Neuronal stem cell (in vitro differentiated cells): ENCODE measurements around the gene ACRBP.

Experiments used
- DNase-seq: peaks from one replicate; pipeline ENCODE4 v3.0.0-alpha.2; 2013; ENCODE audit warnings: low spot score
- H2AFZ ChIP-seq: one replicate; pipeline ENCODE4 v1.6.1; 2013; ENCODE audit warnings: mild to moderate bottlenecking, low read length, inconsistent platforms
- H2AK5ac ChIP-seq: 2 replicates; pipeline ENCODE4 v1.6.1; 2013; ENCODE audit warnings: low read depth, mild to moderate bottlenecking, inconsistent platforms, low read length, moderate library complexity, mixed read lengths
- H2BK120ac ChIP-seq: 2 replicates; pipeline ENCODE4 v1.6.1; 2013; ENCODE audit warnings: low read depth, mild to moderate bottlenecking, inconsistent platforms, low read length, moderate library complexity, mixed read lengths
- H2BK12ac ChIP-seq: one replicate; pipeline ENCODE4 v1.6.1; 2013; ENCODE audit warnings: low read length, inconsistent platforms
- H2BK15ac ChIP-seq: 2 replicates; pipeline ENCODE4 v1.6.1; 2013; ENCODE audit warnings: mild to moderate bottlenecking, low read length, inconsistent platforms, mixed read lengths
- H2BK5ac ChIP-seq: one replicate; pipeline ENCODE4 v1.6.1; 2013; ENCODE audit warnings: inconsistent platforms, mild to moderate bottlenecking, low read length, moderate library complexity
- H3K14ac ChIP-seq: one replicate; pipeline ENCODE4 v1.6.1; 2013; ENCODE audit warnings: low read length, inconsistent platforms
- H3K18ac ChIP-seq: 2 replicates; pipeline ENCODE4 v1.6.1; 2013; ENCODE audit warnings: low read length, inconsistent platforms
- H3K23ac ChIP-seq: 2 replicates; pipeline ENCODE4 v1.6.1; 2013; ENCODE audit warnings: low read depth, mild to moderate bottlenecking, mixed read lengths, low read length, inconsistent platforms; ENCODE audit not compliant: poor library complexity
- H3K27ac ChIP-seq: replicated peaks from 3 replicates; pipeline ENCODE4 v1.5.1; 2013; ENCODE audit warnings: low read length, inconsistent platforms
- H3K27me3 ChIP-seq, 3 experiments: 2 replicates each; pipeline ENCODE4 v1.6.1; 2013; ENCODE audit warnings: low read length in 3 of 3, mild to moderate bottlenecking in 2 of 3, inconsistent platforms in 1 of 3, low read depth in 1 of 3, mixed read lengths in 1 of 3, moderate library complexity in 1 of 3; ENCODE audit not compliant: control insufficient read depth in 3 of 3, insufficient read depth in 3 of 3
- H3K36me3 ChIP-seq, 2 donors: replicated peaks in 1 of 2; 2 replicates each; pipeline ENCODE4 v1.6.1; 2013; ENCODE audit warnings: low read length in 2 of 2; ENCODE audit not compliant: control insufficient read depth in 2 of 2, insufficient read depth in 2 of 2
- H3K4ac ChIP-seq: 2 replicates; pipeline ENCODE4 v1.6.1; 2013; ENCODE audit warnings: inconsistent platforms, mild to moderate bottlenecking, low read length, moderate library complexity
- H3K4me1 ChIP-seq, 2 donors: 1 replicate in 1 of 2; 2 replicates in 1 of 2; pipeline ENCODE4 v1.6.1; 2013; ENCODE audit warnings: low read length in 2 of 2, low read depth in 1 of 2; ENCODE audit not compliant: control insufficient read depth in 2 of 2, insufficient read depth in 1 of 2
- H3K4me2 ChIP-seq: one replicate; pipeline ENCODE4 v1.6.1; 2013; ENCODE audit warnings: mild to moderate bottlenecking, low read length, inconsistent platforms; ENCODE audit not compliant: insufficient read depth, poor library complexity, severe bottlenecking
- H3K4me3 ChIP-seq, 2 donors: 2 replicates each; pipeline ENCODE4 v1.5.1; 2013; ENCODE audit warnings: low read length in 2 of 2, mild to moderate bottlenecking in 2 of 2, inconsistent platforms in 1 of 2, moderate library complexity in 1 of 2
- H3K79me1 ChIP-seq: one replicate; pipeline ENCODE4 v1.6.1; 2013; ENCODE audit warnings: low read depth, mild to moderate bottlenecking, inconsistent platforms, low read length, moderate library complexity
- H3K9ac ChIP-seq: one replicate; pipeline ENCODE4 v1.6.1; 2013; ENCODE audit warnings: mild to moderate bottlenecking, low read depth, low read length, inconsistent platforms; ENCODE audit not compliant: poor library complexity
- H3K9me3 ChIP-seq, 2 donors: replicated peaks in 1 of 2; 2 replicates each; pipeline versions ENCODE3 to v1.6.1; 2013; ENCODE audit warnings: low read length in 2 of 2, mild to moderate bottlenecking in 2 of 2, inconsistent platforms in 1 of 2, low read depth in 1 of 2, mixed read lengths in 1 of 2, moderate library complexity in 1 of 2; ENCODE audit not compliant: control insufficient read depth in 2 of 2, insufficient read depth in 1 of 2
- H4K8ac ChIP-seq: one replicate; pipeline ENCODE4 v1.6.1; 2013; ENCODE audit warnings: low read depth, mild to moderate bottlenecking, inconsistent platforms, low read length, moderate library complexity
- H4K91ac ChIP-seq: one replicate; pipeline ENCODE4 v1.6.1; 2013; ENCODE audit warnings: low read length, low read depth, mild to moderate bottlenecking, inconsistent platforms; ENCODE audit not compliant: poor library complexity
- WGBS, 2 donors: extraction: QIAGEN DNeasy Blood & Tissue Kit; methylation state at CpG; one replicate each; pipeline ENCODE4 v1.1.7; 2013; ENCODE audit warnings: missing lambda C conversion rate in 2 of 2, mixed read lengths in 1 of 2; ENCODE audit not compliant: insufficient read length in 2 of 2, insufficient replicate concordance in 1 of 2; ENCODE audit errors: extremely low coverage in 2 of 2; 5-methylcytosine and 5-hydroxymethylcytosine counted together

ACRBP gene

DNA sequence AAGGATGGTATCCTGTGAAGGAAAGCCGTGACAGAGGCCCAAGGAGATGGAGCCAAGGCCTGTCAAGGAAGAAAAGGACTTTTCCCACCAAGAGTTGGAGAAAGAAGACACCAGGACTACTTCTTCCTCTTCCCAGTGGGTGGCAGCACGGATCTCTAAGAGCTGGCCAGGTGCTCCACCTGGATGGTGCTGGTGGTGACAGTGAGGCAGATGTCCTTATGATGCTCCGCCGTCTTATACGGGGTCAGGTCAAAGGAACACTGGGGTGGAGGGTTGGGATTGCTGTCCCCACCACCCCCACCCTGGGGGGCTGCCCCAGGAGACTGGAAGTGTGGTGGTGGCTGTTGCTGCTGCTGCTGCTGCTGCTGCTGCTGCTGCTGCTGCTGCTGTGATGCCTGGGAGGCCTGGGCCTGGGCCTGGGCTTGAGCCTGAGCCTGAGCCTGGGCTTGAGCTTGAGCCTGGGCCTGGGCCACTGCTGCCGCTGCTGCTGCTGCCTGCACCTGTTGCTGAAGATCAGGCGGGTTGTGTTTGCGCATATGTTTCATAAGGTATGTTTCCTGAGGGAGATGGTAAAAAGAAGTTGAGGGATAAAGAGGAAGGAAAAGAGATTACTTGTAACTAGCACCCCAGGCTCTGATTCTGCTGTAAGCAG, 20.5 kb upstream of the ACRBP start:
- no peak overlapping the region for H3K23ac ChIP-seq

DNA sequence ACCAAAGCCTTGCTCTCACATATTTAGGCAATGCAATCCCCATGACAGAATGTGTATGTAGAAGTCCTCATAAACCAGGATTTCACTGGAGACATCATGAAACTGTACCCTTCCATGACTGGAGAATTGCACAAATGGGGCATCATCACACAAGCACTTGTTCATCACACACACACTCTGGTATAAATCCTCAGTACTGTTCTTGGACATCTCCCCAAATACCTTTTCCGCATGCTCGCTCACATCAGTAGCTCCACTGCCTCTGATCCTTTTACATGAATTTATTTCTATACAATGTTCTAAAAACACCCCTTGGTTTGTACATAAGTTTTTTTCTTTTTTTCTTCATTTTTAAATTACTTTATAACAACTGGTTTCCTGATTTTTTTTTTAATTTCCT, 19.0 kb upstream of the ACRBP start:
- no peak overlapping the region for H2BK120ac ChIP-seq
- H3K36me3 ChIP-seq = peaks cover 32 to 57% of the 10 kb centered on the region in 2 donors
- no peak overlapping the region for H3K4ac ChIP-seq
- DNase-seq = no peak
- H4K91ac ChIP-seq = no peak overlapping the region
- no peak overlapping the region for H3K14ac ChIP-seq
- H3K79me1 ChIP-seq = peaks cover 8% of the 10 kb centered on the region
- no peak overlapping the region for H2BK12ac ChIP-seq
- H3K4me1 ChIP-seq = peaks cover 0 to 5% of the 10 kb centered on the region in 2 donors
- no CpG with 5 or more reads among the region's 2 CpGs for WGBS, 2 donors
- H3K23ac ChIP-seq = no peak overlapping the region
- no peaks in the 10 kb centered on the region for H3K27me3 ChIP-seq
- no peak overlapping the region for H3K4me2 ChIP-seq
- no peak overlapping the region for H3K18ac ChIP-seq
- no peak overlapping the region for H2AFZ ChIP-seq
- no peak overlapping the region for H3K9ac ChIP-seq
- no peak overlapping the region for H2BK5ac ChIP-seq
- no peak overlapping the region for H2AK5ac ChIP-seq
- H3K9me3 ChIP-seq = peaks cover 0 to 2% of the 10 kb centered on the region in 2 donors
- H3K27ac ChIP-seq = no peak overlapping the region
- H3K4me3 ChIP-seq = no peak overlapping the region
- H4K8ac ChIP-seq = no peak overlapping the region
- no peak overlapping the region for H2BK15ac ChIP-seq

More for the DNA sequence above, 20.5 kb upstream of the ACRBP start:
- H3K4me2 ChIP-seq = no peak overlapping the region
- H3K9ac ChIP-seq = no peak overlapping the region
- no peak overlapping the region for H2AFZ ChIP-seq
- no peak overlapping the region for H2AK5ac ChIP-seq
- H3K18ac ChIP-seq = no peak overlapping the region
- no peak overlapping the region for H3K4me3 ChIP-seq
- no CpG with 5 or more reads among the region's 8 CpGs for WGBS, 2 donors
- H2BK12ac ChIP-seq = no peak overlapping the region
- no peak overlapping the region for H3K14ac ChIP-seq
- no peak overlapping the region for H3K27ac ChIP-seq
- DNase-seq = no peak
- no peak overlapping the region for H3K4ac ChIP-seq
- peaks cover 2% of the 10 kb centered on the region for H3K79me1 ChIP-seq
- H4K91ac ChIP-seq = no peak overlapping the region
- peaks cover 0 to 2% of the 10 kb centered on the region in 2 donors for H3K9me3 ChIP-seq
- H2BK120ac ChIP-seq = no peak overlapping the region
- H3K27me3 ChIP-seq = no peaks in the 10 kb centered on the region
- H3K36me3 ChIP-seq = peaks cover 45 to 72% of the 10 kb centered on the region in 2 donors
- no peaks in the 10 kb centered on the region for H3K4me1 ChIP-seq
- H2BK5ac ChIP-seq = no peak overlapping the region
- no peak overlapping the region for H4K8ac ChIP-seq
- H2BK15ac ChIP-seq = no peak overlapping the region

DNA sequence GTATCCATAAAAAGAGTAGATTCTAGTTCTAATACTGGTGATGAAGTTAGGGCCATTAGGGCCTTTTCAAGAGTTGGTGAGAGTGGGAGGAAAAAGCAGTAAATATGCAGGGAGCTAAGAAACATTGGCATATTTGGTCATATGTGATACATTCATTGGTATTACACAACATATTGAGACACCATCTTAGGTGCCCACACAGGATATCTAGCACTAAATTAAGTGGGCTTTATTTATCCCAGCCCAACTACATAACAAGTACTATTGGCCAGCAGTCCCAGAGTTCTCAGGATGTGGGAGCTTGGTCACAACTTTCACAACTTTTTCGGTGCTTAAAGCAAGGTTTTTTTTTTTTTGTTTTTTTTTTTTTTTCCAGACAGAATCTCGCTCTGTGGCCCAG, 17.7 kb upstream of the ACRBP start:
- no peak for DNase-seq
- Histone ChIP-seq H3K18ac (no peak overlapping the region), H3K9me3 (peaks cover 0 to 2% of the 10 kb centered on the region in 2 donors), H3K36me3 (peaks cover 21 to 46% of the 10 kb centered on the region in 2 donors), H3K14ac (no peak overlapping the region), H3K79me1 (peaks cover 8% of the 10 kb centered on the region), H2BK5ac (no peak overlapping the region), H4K91ac (no peak overlapping the region), H2AK5ac (no peak overlapping the region), H4K8ac (no peak overlapping the region), H3K27me3 (no peaks in the 10 kb centered on the region), H2BK120ac (no peak overlapping the region), H2BK12ac (no peak overlapping the region), H3K4me3 (no peak overlapping the region), H3K4me2 (no peak overlapping the region), H3K9ac (no peak overlapping the region), H3K4ac (no peak overlapping the region), H2AFZ (no peak overlapping the region), H3K23ac (no peak overlapping the region), H3K27ac (no peak overlapping the region), H3K4me1 (peaks cover 0 to 5% of the 10 kb centered on the region in 2 donors), H2BK15ac (no peak overlapping the region)
- no CpG with 5 or more reads among the region's 2 CpGs for WGBS, 2 donors

DNA sequence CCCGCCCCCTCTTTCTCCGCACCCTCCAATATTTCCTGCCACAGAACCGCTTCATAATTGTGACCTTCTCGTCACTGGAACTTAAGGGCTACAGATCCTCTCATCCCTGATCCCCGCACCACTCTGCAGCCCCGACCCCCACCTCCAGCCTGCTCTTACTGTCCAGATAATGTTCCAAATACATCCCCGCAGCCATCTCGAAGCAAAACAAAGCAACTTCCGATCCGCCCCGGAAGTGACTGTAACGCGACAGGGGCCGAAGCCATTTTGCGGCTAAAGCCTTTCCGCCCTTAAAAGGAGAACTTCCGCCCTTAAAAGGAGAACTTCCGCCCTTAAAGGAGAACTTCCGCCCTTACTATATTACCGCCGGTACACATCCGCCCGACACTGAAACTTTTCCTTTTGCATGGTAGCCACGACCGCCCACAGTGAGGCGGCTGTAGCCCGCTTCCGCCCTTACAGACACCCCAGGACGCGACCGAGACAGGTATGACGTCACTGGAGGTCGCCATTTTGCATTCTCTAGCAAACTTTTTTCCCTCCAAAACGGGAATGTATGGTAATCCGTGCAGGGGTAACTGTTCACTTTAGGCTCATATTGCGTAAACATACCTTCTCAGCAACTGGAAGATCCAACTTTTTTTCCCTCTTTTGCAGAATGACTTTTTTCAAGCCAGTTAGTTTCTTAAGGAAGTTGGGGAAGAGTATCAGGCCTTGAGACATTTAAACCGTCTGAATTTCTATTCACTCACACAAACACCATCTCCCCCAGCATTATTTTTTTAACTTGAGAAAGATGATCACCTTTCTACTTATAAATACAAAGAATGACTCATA, 15.9 kb upstream of the ACRBP start, which contains the start of gene ING4:
Gene ING4 (minus strand): TSS at position 214 of the 837 bp plus-strand sequence. CDS start 18 bp downstream, at position 196.
- H3K27ac ChIP-seq = peak within 1 kb of the TSS; percentile 27
- peak within 1 kb of the TSS; percentile 74 for H2AFZ ChIP-seq
- no CpG with 5 or more reads among the region's 37 CpGs for WGBS, 2 donors
- H3K4me1 ChIP-seq = peaks cover 0 to 5% of the 10 kb centered on the region in 2 donors
- H3K9ac ChIP-seq = peak within 1 kb of the TSS; percentile 82
- H3K79me1 ChIP-seq = peaks cover 13% of the 10 kb centered on the region
- H2BK120ac ChIP-seq = no peak within 1 kb of the TSS
- peak within 1 kb of the TSS; percentile 94 for H3K18ac ChIP-seq
- H2BK12ac ChIP-seq = no peak within 1 kb of the TSS
- H3K4me3 ChIP-seq = peak within 1 kb of the TSS; percentile 74 to 94
- no peak within 1 kb of the TSS for H3K14ac ChIP-seq
- no peak within 1 kb of the TSS for H3K23ac ChIP-seq
- H2AK5ac ChIP-seq = peak within 1 kb of the TSS; percentile 3
- H3K4ac ChIP-seq = no peak within 1 kb of the TSS
- peak within 1 kb of the TSS; percentile 92 for H2BK5ac ChIP-seq
- H3K36me3 ChIP-seq = peaks cover 13 to 40% of the 10 kb centered on the region in 2 donors
- peak; percentile 97 for DNase-seq
- H4K91ac ChIP-seq = no peak within 1 kb of the TSS
- H3K4me2 ChIP-seq = peak within 1 kb of the TSS; percentile 79
- H3K27me3 ChIP-seq = no peaks in the 10 kb centered on the region
- H2BK15ac ChIP-seq = no peak within 1 kb of the TSS
- H4K8ac ChIP-seq = no peak within 1 kb of the TSS
- no peaks in the 10 kb centered on the region for H3K9me3 ChIP-seq
